Stimulated activated CD8-positive, alpha-beta memory T cell treated with anti-CD3 and anti-CD28 coated beads, Interleukin-7, amount 100 ng/mL, for 4 hours (primary cell): Measurements from ENCODE around the gene POLD1.
"Not testable (repeated sequence)": the region's sequence is repeated elsewhere in the genome, so short reads cannot be mapped to it uniquely, and the experiment has no call there.

Source experiments
- DNase-seq, 2 donors: peaks; one replicate each; pipeline ENCODE4 v3.0.0-alpha.2; 2020; ENCODE audit warnings: low read depth in 2 of 2

Gene POLD1

GRCh38 chr19:50435627-50436026 lies 51.5 kb downstream of the POLD1 start:
- DNase-seq, result no peak

- no peak for DNase-seq
Measured at GRCh38 chr19:50437862-50438449, 53.8 kb downstream of the POLD1 start.

GRCh38 chr19:50439130-50439529 lies 55.0 kb downstream of the POLD1 start:
- not testable (repeated sequence) for DNase-seq

- no peak for DNase-seq
Measured at GRCh38 chr19:50444059-50444458, 59.9 kb downstream of the POLD1 start.

- no peak for DNase-seq
Measured at GRCh38 chr19:50447053-50447452, 62.9 kb downstream of the POLD1 start.

GRCh38 chr19:50447750-50448149 lies 63.6 kb downstream of the POLD1 start:
- DNase-seq, result no peak

GRCh38 chr19:50449236-50449899 lies 65.2 kb downstream of the POLD1 start:
- no peak for DNase-seq

GRCh38 chr19:50450369-50451222 lies 66.4 kb downstream of the POLD1 start:
- no peak for DNase-seq

GRCh38 chr19:50451223-50451534 lies 67.0 kb downstream of the POLD1 start:
- no peak for DNase-seq

- no peak for DNase-seq
Measured at GRCh38 chr19:50453243-50453642, 69.1 kb downstream of the POLD1 start.

GRCh38 chr19:50455992-50456391 lies 71.8 kb downstream of the POLD1 start:
- no peak for DNase-seq

- DNase-seq, result no peak
Measured at GRCh38 chr19:50457300-50457699, 73.2 kb downstream of the POLD1 start.

GRCh38 chr19:50458396-50459066 lies 74.4 kb downstream of the POLD1 start:
- DNase-seq, result no peak

GRCh38 chr19:50459067-50459456 lies 74.9 kb downstream of the POLD1 start:
- no peak for DNase-seq

- DNase-seq, result no peak
Measured at GRCh38 chr19:50459638-50460037, 75.5 kb downstream of the POLD1 start.

GRCh38 chr19:50460161-50460765 lies 76.1 kb downstream of the POLD1 start:
- no peak for DNase-seq

- peak; percentile 22 to 23 for DNase-seq
Measured at GRCh38 chr19:50461066-50461875, 77.1 kb downstream of the POLD1 start.

GRCh38 chr19:50462970-50463369 lies 78.8 kb downstream of the POLD1 start:
- no peak for DNase-seq

- no peak for DNase-seq
Measured at GRCh38 chr19:50464348-50464747, 80.2 kb downstream of the POLD1 start.

- DNase-seq, result no peak
Measured at GRCh38 chr19:50465000-50465399, 80.9 kb downstream of the POLD1 start.
